ENCODE data around the gene MID1. TPM values are rescaled to one million over a fixed set of nuclear protein-coding genes. Genes with fewer than 3 reads are reported as not detected.

Gene MID1
- polyA plus RNA-seq, 3 donors, result 0.05 to 0.10 TPM; not detected in 1

DNA sequence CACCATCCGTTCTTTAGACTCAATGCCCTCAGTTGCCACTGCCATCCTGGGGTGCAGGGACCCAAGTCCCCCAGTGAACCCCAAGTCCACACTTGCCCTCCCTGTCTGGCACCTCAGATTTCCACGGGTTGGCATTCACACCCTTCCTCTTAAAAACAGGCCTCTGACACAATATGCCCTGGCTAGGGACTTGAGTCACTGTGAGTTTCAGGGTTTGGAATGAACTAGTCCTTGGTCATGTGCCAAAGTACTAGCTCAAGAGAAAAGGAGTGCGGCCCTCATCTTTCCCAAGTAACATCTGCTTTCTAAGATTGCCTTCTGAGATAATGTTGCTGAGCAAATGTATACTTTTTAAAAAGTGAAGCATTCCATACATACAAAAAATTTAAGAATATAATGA, 134.0 kb downstream of the MID1 start:
- DNase-seq, result no peak
- H3K4me1 Mint-ChIP-seq, result no peaks in the 10 kb centered on the region
- no peaks in the 10 kb centered on the region for H3K36me3 Mint-ChIP-seq
- Histone ChIP-seq H3K4me3 (replicated peaks in 1 of 3; ENCODE audit: low read depth in 2 of 3, low read length in 3 of 3) (no peak overlapping the region), H4K20me1 (ENCODE audit: insufficient read depth, low read length) (no peaks in the 10 kb centered on the region), H2AFZ (ENCODE audit: insufficient read depth, low read depth, low read length, poor library complexity, severe bottlenecking) (no peak overlapping the region), H3K4me2 (replicated peaks; ENCODE audit: extremely low read depth, low read length, poor library complexity, severe bottlenecking) (no peak overlapping the region), H3K9me3 (replicated peaks in 1 of 2; ENCODE audit: control insufficient read depth in 1 of 2, insufficient read depth in 1 of 2, low read length in 2 of 2) (no peaks in the 10 kb centered on the region), H3K9ac (ENCODE audit: insufficient read depth, low read length, poor library complexity, severe bottlenecking) (no peak overlapping the region), H3K27me3 (ENCODE audit: control insufficient read depth in 2 of 2, insufficient read depth in 2 of 2, low read length in 2 of 2) (no peaks in the 10 kb centered on the region), H3K79me2 (ENCODE audit: insufficient read depth, low read length) (no peaks in the 10 kb centered on the region), H3K36me3 (replicated peaks in 1 of 2; ENCODE audit: control insufficient read depth in 1 of 2, insufficient read depth in 2 of 2, low read length in 2 of 2) (no peaks in the 10 kb centered on the region), H3K4me1 (ENCODE audit: control insufficient read depth in 1 of 2, insufficient read depth in 2 of 2, low read length in 2 of 2) (no peaks in the 10 kb centered on the region), H3K27ac (ENCODE audit: low read depth in 1 of 2, low read length in 2 of 2) (no peak overlapping the region)
- intact Hi-C loops (cut with micrococcal nuclease), result no loop called here
- WGBS (ENCODE audit: insufficient coverage), result 50% methylated on average over 1 of the region's 3 CpGs
- no peak overlapping the region for H3K27ac Mint-ChIP-seq
- H3K4me3 Mint-ChIP-seq, result no peak overlapping the region
- peaks cover 2 to 4% (median 2%) of the 10 kb centered on the region in 3 donors for H3K27me3 Mint-ChIP-seq (ENCODE audit: low read depth in 3 of 3)
- TF ChIP-seq, protein P1, sequence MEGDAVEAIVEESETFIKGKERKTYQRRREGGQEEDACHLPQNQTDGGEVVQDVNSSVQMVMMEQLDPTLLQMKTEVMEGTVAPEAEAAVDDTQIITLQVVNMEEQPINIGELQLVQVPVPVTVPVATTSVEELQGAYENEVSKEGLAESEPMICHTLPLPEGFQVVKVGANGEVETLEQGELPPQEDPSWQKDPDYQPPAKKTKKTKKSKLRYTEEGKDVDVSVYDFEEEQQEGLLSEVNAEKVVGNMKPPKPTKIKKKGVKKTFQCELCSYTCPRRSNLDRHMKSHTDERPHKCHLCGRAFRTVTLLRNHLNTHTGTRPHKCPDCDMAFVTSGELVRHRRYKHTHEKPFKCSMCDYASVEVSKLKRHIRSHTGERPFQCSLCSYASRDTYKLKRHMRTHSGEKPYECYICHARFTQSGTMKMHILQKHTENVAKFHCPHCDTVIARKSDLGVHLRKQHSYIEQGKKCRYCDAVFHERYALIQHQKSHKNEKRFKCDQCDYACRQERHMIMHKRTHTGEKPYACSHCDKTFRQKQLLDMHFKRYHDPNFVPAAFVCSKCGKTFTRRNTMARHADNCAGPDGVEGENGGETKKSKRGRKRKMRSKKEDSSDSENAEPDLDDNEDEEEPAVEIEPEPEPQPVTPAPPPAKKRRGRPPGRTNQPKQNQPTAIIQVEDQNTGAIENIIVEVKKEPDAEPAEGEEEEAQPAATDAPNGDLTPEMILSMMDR (IDR thresholded peaks at IDR 0.05), result no peak
- peaks cover 0 to 2% (median 0%) of the 10 kb centered on the region in 7 donors for H3K9me3 Mint-ChIP-seq

GRCh38 chrX:10485326-10485725, 135.1 kb downstream of the MID1 start:
- no peaks in the 10 kb centered on the region for H3K79me2 ChIP-seq (ENCODE audit: insufficient read depth, low read length)
- H3K4me1 Mint-ChIP-seq, result no peaks in the 10 kb centered on the region
- H3K9me3 Mint-ChIP-seq, result peaks cover 0 to 2% (median 0%) of the 10 kb centered on the region in 7 donors
- TF ChIP-seq, protein P1 (IDR thresholded peaks at IDR 0.05), result no peak
- no CpG with 5 or more reads among the region's 3 CpGs for WGBS (ENCODE audit: insufficient coverage)
- no peaks in the 10 kb centered on the region for H3K4me1 ChIP-seq (ENCODE audit: control insufficient read depth in 1 of 2, insufficient read depth in 2 of 2, low read length in 2 of 2)
- no peak overlapping the region for H3K27ac ChIP-seq (ENCODE audit: low read depth in 1 of 2, low read length in 2 of 2)
- H3K4me2 ChIP-seq (replicated peaks; ENCODE audit: extremely low read depth, low read length, poor library complexity, severe bottlenecking), result no peak overlapping the region
- no peaks in the 10 kb centered on the region for H3K27me3 ChIP-seq (ENCODE audit: control insufficient read depth in 2 of 2, insufficient read depth in 2 of 2, low read length in 2 of 2)
- no peak overlapping the region for H2AFZ ChIP-seq (ENCODE audit: insufficient read depth, low read depth, low read length, poor library complexity, severe bottlenecking)
- H3K4me3 Mint-ChIP-seq, result no peak overlapping the region
- peaks cover 2 to 4% (median 2%) of the 10 kb centered on the region in 3 donors for H3K27me3 Mint-ChIP-seq (ENCODE audit: low read depth in 3 of 3)
- H3K9ac ChIP-seq (ENCODE audit: insufficient read depth, low read length, poor library complexity, severe bottlenecking), result no peak overlapping the region
- no peaks in the 10 kb centered on the region for H3K9me3 ChIP-seq (replicated peaks in 1 of 2; ENCODE audit: control insufficient read depth in 1 of 2, insufficient read depth in 1 of 2, low read length in 2 of 2)
- H3K27ac Mint-ChIP-seq, result no peak overlapping the region
- no peaks in the 10 kb centered on the region for H3K36me3 Mint-ChIP-seq
- no peaks in the 10 kb centered on the region for H3K36me3 ChIP-seq (replicated peaks in 1 of 2; ENCODE audit: control insufficient read depth in 1 of 2, insufficient read depth in 2 of 2, low read length in 2 of 2)
- no peak for DNase-seq
- intact Hi-C loops (cut with micrococcal nuclease), result no loop called here
- H3K4me3 ChIP-seq (replicated peaks in 1 of 3; ENCODE audit: low read depth in 2 of 3, low read length in 3 of 3), result no peak overlapping the region
- no peaks in the 10 kb centered on the region for H4K20me1 ChIP-seq (ENCODE audit: insufficient read depth, low read length)
